Panc1 (cell line): ENCODE measurements around the gene POLE. TPM values are rescaled to one million over a fixed set of nuclear protein-coding genes. Genes with fewer than 3 reads are reported as not detected.

Experiments
- ATAC-seq: fragments of 200-7000 bp; cut with Tn5 transposase; 2 replicates; pipeline ENCODE4 v1.9.1; 2020; ENCODE audit warnings: mild to moderate bottlenecking, moderate library complexity
- BruUV-seq: library from RNA; stranded (reverse); fragments of 400-500 nt; replicated peaks from 2 replicates; lab custom pipeline; 2021; lab: Mats Ljungman, UMichigan
- CTCF ChIA-PET: fragments of 300-600 bp; sonication (Branson Sonifier 250); formaldehyde crosslinking; loops from one replicate; lab custom pipeline; 2022; ENCODE audit warnings: antibody characterized with exemption; lab: Charles Lee
- POLR2A ChIA-PET: fragments of 300-600 bp; sonication (Branson Sonifier 250); formaldehyde crosslinking; loops from one replicate; lab custom pipeline; 2022; ENCODE audit warnings: antibody characterized with exemption; lab: Charles Lee
- DNase-seq: peaks from one replicate; pipeline ENCODE4 v3.0.0-alpha.2; 2010; ENCODE audit warnings: low read depth, low spot score
- H3K27ac ChIP-seq: 2 replicates; pipeline ENCODE4 v1.5.1; 2011; ENCODE audit warnings: mild to moderate bottlenecking, low read length, inconsistent platforms
- H3K27me3 ChIP-seq: fragments of 200-500 bp; sonication (Bioruptor generic); 2 replicates; pipeline ENCODE4 v1.6.0; 2014; ENCODE audit warnings: low read length, inconsistent platforms; ENCODE audit not compliant: control insufficient read depth, insufficient read depth
- H3K36me3 ChIP-seq: fragments of 200-500 bp; sonication (Bioruptor generic); 2 replicates; pipeline ENCODE4 v1.5.1; 2014; ENCODE audit warnings: inconsistent platforms, mild to moderate bottlenecking, low read length, moderate library complexity; ENCODE audit not compliant: control insufficient read depth, insufficient read depth
- H3K4me1 ChIP-seq: 2 replicates; pipeline ENCODE4 v1.5.1; 2011; ENCODE audit warnings: inconsistent platforms, mild to moderate bottlenecking, low read length, moderate library complexity; ENCODE audit not compliant: control insufficient read depth, insufficient read depth
- H3K4me3 ChIP-seq, 2 experiments: 2 replicates each; pipeline ENCODE4 v1.5.1; 2011 to 2012; ENCODE audit warnings: low read depth in 2 of 2, low read length in 2 of 2, mild to moderate bottlenecking in 2 of 2, inconsistent platforms in 1 of 2, moderate library complexity in 1 of 2
- H3K9me3 ChIP-seq: fragments of 200-500 bp; sonication (Bioruptor generic); 2 replicates; pipeline ENCODE4 v1.5.1; 2014; ENCODE audit warnings: low read depth, mild to moderate bottlenecking, inconsistent platforms, low read length, moderate library complexity; ENCODE audit not compliant: control insufficient read depth, insufficient read depth
- CTCF ChIP-seq: fragments of 450-650 bp; IDR thresholded peaks from 2 replicates; pipeline ENCODE4 v1.5.1; 2017; ENCODE audit warnings: mild to moderate bottlenecking
- POLR2AphosphoS5 ChIP-seq: IDR thresholded peaks from 2 replicates; pipeline ENCODE4 v1.6.1; 2012; ENCODE audit warnings: mild to moderate bottlenecking, low read depth, low read length, moderate library complexity
- SIN3A ChIP-seq: IDR thresholded peaks from 2 replicates; pipeline ENCODE4 v1.6.1; 2012; ENCODE audit warnings: low read depth, mild to moderate bottlenecking, low read length, moderate library complexity, borderline replicate concordance; ENCODE audit not compliant: insufficient read depth
- TCF7L2 ChIP-seq: IDR thresholded peaks from 2 replicates; pipeline ENCODE4 v1.6.1; 2011; ENCODE audit warnings: mild to moderate bottlenecking, low read depth, low read length, inconsistent platforms
- in situ Hi-C: cut with HindIII; loops from 2 replicates; pipeline ENCODE4 v1.10.0; 2016; ENCODE audit warnings: low sequenced_read_pairs, low pct_unique_long_range_greater_than_20kb
- intact Hi-C: fragments of 100-400 bp; cut with micrococcal nuclease; formaldehyde crosslinking; loops from one replicate; pipeline ENCODE4 v1.10.0; 2022; ENCODE audit not compliant: unreplicated experiment
- total RNA-seq: library from RNA; stranded (reverse); gene quantifications from one replicate; pipeline ENCODE4 v1.2.1, GENCODE V29; 2021; ENCODE audit not compliant: unreplicated experiment
- TF ChIP-seq, protein P1 (sequence below), 2 experiments: IDR thresholded peaks; 2 replicates each; pipeline ENCODE4 v1.6.1; 2011 to 2012; ENCODE audit warnings: low read depth in 2 of 2, control low read depth in 1 of 2, low read length in 1 of 2, mild to moderate bottlenecking in 1 of 2, moderate library complexity in 1 of 2; ENCODE audit not compliant: insufficient read depth in 1 of 2

The POLE gene
- total RNA-seq, 1 experiment from 2014 or later, result 112 TPM

DNA sequence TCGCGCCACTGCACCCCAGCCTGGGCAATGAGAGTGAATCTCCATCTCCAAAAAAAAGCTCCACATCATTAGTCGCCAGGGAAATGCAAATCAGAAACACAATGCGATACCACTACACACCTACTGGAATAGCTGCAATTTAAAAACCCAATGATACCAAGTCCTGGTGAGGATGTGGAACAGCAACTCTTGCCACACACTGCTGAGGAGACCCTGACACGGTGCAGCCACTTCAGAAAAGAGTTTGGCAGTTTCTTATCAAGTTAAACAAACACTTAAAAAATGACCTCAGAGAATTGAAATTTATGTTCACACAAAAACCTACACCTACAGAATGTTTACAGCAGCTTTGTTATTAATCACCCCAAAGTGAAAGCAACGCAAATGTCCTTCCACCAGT lies 56.5 kb downstream of the POLE start:
- H3K36me3 ChIP-seq, result peaks cover 9% of the 10 kb centered on the region
- no peak for ATAC-seq

DNA sequence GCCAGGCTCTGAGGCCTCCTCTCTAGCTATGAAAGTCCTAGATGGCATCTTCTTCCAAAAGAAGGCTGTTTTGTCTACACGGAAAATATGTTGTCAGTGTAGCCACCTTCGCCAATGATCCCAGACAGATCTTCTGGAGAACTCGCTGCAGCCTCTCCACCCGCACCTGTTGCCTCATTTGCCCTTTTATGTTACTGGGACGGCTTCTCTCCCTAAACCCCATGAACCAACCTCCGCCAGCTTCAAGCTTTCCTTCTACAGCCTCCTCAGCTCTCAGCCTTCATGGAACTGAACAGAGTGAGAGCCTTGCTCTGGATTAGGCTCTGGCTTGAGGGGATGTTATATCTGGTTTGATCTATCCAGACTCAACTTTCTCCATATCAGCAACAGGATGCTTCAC lies 57.8 kb downstream of the POLE start:
- no peaks in the 10 kb centered on the region for H3K9me3 ChIP-seq

More for the DNA sequence above, 56.5 kb downstream of the POLE start:
- no peak for DNase-seq
- intact Hi-C loops (no loop called here), in situ Hi-C loops (no loop called here)
- no TSS peak for BruUV-seq
- H3K27me3 ChIP-seq, result no peaks in the 10 kb centered on the region
- TF ChIP-seq SIN3A (no peak), CTCF (no peak), POLR2AphosphoS5 (no peak), TCF7L2 (no peak)
- TF ChIP-seq, protein P1, sequence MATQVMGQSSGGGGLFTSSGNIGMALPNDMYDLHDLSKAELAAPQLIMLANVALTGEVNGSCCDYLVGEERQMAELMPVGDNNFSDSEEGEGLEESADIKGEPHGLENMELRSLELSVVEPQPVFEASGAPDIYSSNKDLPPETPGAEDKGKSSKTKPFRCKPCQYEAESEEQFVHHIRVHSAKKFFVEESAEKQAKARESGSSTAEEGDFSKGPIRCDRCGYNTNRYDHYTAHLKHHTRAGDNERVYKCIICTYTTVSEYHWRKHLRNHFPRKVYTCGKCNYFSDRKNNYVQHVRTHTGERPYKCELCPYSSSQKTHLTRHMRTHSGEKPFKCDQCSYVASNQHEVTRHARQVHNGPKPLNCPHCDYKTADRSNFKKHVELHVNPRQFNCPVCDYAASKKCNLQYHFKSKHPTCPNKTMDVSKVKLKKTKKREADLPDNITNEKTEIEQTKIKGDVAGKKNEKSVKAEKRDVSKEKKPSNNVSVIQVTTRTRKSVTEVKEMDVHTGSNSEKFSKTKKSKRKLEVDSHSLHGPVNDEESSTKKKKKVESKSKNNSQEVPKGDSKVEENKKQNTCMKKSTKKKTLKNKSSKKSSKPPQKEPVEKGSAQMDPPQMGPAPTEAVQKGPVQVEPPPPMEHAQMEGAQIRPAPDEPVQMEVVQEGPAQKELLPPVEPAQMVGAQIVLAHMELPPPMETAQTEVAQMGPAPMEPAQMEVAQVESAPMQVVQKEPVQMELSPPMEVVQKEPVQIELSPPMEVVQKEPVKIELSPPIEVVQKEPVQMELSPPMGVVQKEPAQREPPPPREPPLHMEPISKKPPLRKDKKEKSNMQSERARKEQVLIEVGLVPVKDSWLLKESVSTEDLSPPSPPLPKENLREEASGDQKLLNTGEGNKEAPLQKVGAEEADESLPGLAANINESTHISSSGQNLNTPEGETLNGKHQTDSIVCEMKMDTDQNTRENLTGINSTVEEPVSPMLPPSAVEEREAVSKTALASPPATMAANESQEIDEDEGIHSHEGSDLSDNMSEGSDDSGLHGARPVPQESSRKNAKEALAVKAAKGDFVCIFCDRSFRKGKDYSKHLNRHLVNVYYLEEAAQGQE (IDR thresholded peaks at IDR 0.05; ENCODE audit: insufficient read depth in 1 of 2, low read depth in 2 of 2, low read length in 1 of 2), result no peak
- H3K27ac ChIP-seq, result no peak overlapping the region
- H3K9me3 ChIP-seq, result no peaks in the 10 kb centered on the region
- no peaks in the 10 kb centered on the region for H3K4me1 ChIP-seq
- POLR2A ChIA-PET, result no interaction called here
- H3K4me3 ChIP-seq, result no peak overlapping the region
- CTCF ChIA-PET, result no interaction called here

More for the DNA sequence above, 57.8 kb downstream of the POLE start:
- ChIA-PET POLR2A (no interaction called here), CTCF (interaction anchor here (0.6 kb wide), 1 partner anchor 113 kb away, joined by 3 read pairs; no protein-coding TSS in a partner anchor)
- no peak overlapping the region for H3K4me3 ChIP-seq
- in situ Hi-C loops (no loop called here), intact Hi-C loops (no loop called here)
- peaks cover 4% of the 10 kb centered on the region for H3K36me3 ChIP-seq
- no peaks in the 10 kb centered on the region for H3K27me3 ChIP-seq
- no TSS peak for BruUV-seq
- no peak for DNase-seq
- ATAC-seq, result no peak
- no peaks in the 10 kb centered on the region for H3K4me1 ChIP-seq
- H3K27ac ChIP-seq, result no peak overlapping the region
- no peak for TF ChIP-seq SIN3A
- TF ChIP-seq, protein P1 (IDR thresholded peaks at IDR 0.05; ENCODE audit: insufficient read depth in 1 of 2, low read depth in 2 of 2, low read length in 1 of 2), result no peak
- TF ChIP-seq CTCF, result no peak
- TF ChIP-seq POLR2AphosphoS5, result no peak
- no peak for TF ChIP-seq TCF7L2
